ENCODE results near the gene CYP2S1.

The CYP2S1 gene

GRCh38 chr19:41241859-41242258 is 48.8 kb downstream of the CYP2S1 start:
- Histone ChIP-seq H3K27me3 (ENCODE audit: control insufficient read depth, insufficient read depth, low read length) (no peaks in the 10 kb centered on the region), H3K4me1 (ENCODE audit: control insufficient read depth, insufficient read depth, low read length) (no peaks in the 10 kb centered on the region), H3K4me3 (ENCODE audit: low read depth, low read length) (no peak overlapping the region), H3K36me3 (ENCODE audit: control insufficient read depth, insufficient read depth, low read length) (peaks cover 79% of the 10 kb centered on the region), H3K27ac (ENCODE audit: low read depth, low read length) (no peak overlapping the region), H3K9me3 (ENCODE audit: control insufficient read depth, insufficient read depth, low read depth, low read length) (no peaks in the 10 kb centered on the region), H3K9ac (ENCODE audit: low read length) (no peak overlapping the region)

DNA sequence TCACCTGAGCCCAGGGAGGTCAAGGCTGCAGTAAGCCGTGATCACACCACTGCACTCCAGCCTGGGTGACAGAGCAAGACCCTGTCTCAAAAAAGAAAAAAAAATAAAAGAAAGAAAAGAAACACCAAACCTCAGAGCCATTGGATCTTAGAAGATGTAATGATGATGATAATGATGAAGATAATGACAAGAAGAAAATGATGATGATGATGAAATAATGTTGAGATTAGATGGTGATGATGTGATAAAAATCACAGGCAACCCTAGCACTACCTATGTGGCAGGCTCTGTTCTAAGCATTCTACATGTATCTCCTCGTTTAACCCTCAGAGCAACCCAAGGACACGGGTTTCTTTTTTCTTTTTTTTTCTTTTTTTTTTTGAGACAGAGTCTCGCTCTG is 51.1 kb downstream of the CYP2S1 start:
- no peaks in the 10 kb centered on the region for H3K27me3 ChIP-seq (ENCODE audit: control insufficient read depth, insufficient read depth, low read length)
- H3K9ac ChIP-seq (ENCODE audit: low read length) = no peak overlapping the region
- no peaks in the 10 kb centered on the region for H3K9me3 ChIP-seq (ENCODE audit: control insufficient read depth, insufficient read depth, low read depth, low read length)
- no peak overlapping the region for H3K27ac ChIP-seq (ENCODE audit: low read depth, low read length)
- no peak overlapping the region for H3K4me3 ChIP-seq (ENCODE audit: low read depth, low read length)
- H3K36me3 ChIP-seq (ENCODE audit: control insufficient read depth, insufficient read depth, low read length) = peaks cover 74% of the 10 kb centered on the region
- H3K4me1 ChIP-seq (ENCODE audit: control insufficient read depth, insufficient read depth, low read length) = no peaks in the 10 kb centered on the region

DNA sequence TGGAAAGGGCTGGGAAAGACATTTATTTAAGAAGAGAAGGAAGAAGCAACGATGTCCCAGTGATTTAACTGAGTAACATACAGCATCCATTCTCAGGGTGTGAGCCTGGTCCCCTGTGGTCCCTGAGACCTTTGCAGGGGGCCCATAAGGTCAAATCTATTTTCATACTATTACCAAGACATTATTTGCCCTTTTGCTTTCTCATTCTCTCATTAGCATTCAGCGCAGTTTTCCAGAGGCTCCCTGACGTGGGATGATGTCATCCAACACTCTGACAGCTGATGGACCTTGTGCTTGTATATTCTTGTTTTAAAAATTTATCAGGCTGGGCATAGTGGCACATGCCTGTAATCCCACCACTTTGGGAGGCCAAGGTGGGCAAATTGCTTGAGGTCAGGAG is 52.8 kb downstream of the CYP2S1 start:
- Histone ChIP-seq H3K27me3 (ENCODE audit: control insufficient read depth, insufficient read depth, low read length) (no peaks in the 10 kb centered on the region), H3K4me1 (ENCODE audit: control insufficient read depth, insufficient read depth, low read length) (no peaks in the 10 kb centered on the region), H3K9ac (ENCODE audit: low read length) (no peak overlapping the region), H3K27ac (ENCODE audit: low read depth, low read length) (no peak overlapping the region), H3K4me3 (ENCODE audit: low read depth, low read length) (no peak overlapping the region), H3K9me3 (ENCODE audit: control insufficient read depth, insufficient read depth, low read depth, low read length) (no peaks in the 10 kb centered on the region), H3K36me3 (ENCODE audit: control insufficient read depth, insufficient read depth, low read length) (peaks cover 71% of the 10 kb centered on the region)

DNA sequence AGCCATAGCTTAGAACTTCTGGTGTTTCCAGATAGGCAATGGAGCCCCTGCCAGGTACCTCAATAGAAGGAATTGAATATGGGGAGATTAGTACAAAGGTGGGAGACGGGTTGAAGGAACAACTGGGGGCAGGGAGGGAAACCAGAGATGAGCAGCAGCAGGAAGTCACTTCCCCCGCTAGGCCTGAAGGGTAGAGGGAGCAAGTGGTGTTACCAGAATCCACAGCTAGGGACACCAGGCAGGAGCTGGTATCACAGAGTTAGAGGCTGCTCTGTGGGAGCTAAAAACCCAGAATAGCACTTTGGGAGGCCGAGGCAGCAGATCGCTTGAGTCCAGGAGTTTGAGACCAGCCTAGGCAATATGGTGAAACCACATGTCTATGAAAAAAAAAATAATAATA is 55.9 kb downstream of the CYP2S1 start:
- no peak overlapping the region for H3K9ac ChIP-seq (ENCODE audit: low read length)

GRCh38 chr19:41249707-41250423 is 56.8 kb downstream of the CYP2S1 start:
- H3K27me3 ChIP-seq (ENCODE audit: control insufficient read depth, insufficient read depth, low read length) = no peaks in the 10 kb centered on the region
- H3K27ac ChIP-seq (ENCODE audit: low read depth, low read length) = no peak overlapping the region
- H3K36me3 ChIP-seq (ENCODE audit: control insufficient read depth, insufficient read depth, low read length) = peaks cover 67% of the 10 kb centered on the region
- H3K4me3 ChIP-seq (ENCODE audit: low read depth, low read length) = no peak overlapping the region
- H3K4me1 ChIP-seq (ENCODE audit: control insufficient read depth, insufficient read depth, low read length) = no peaks in the 10 kb centered on the region
- H3K9me3 ChIP-seq (ENCODE audit: control insufficient read depth, insufficient read depth, low read depth, low read length) = no peaks in the 10 kb centered on the region
- H3K9ac ChIP-seq (ENCODE audit: low read length) = no peak overlapping the region

More for the DNA sequence above, 55.9 kb downstream of the CYP2S1 start:
- no peak overlapping the region for H3K27ac ChIP-seq (ENCODE audit: low read depth, low read length)
- H3K27me3 ChIP-seq (ENCODE audit: control insufficient read depth, insufficient read depth, low read length) = no peaks in the 10 kb centered on the region
- H3K4me1 ChIP-seq (ENCODE audit: control insufficient read depth, insufficient read depth, low read length) = no peaks in the 10 kb centered on the region
- peaks cover 68% of the 10 kb centered on the region for H3K36me3 ChIP-seq (ENCODE audit: control insufficient read depth, insufficient read depth, low read length)
- H3K9me3 ChIP-seq (ENCODE audit: control insufficient read depth, insufficient read depth, low read depth, low read length) = no peaks in the 10 kb centered on the region
- no peak overlapping the region for H3K4me3 ChIP-seq (ENCODE audit: low read depth, low read length)

DNA sequence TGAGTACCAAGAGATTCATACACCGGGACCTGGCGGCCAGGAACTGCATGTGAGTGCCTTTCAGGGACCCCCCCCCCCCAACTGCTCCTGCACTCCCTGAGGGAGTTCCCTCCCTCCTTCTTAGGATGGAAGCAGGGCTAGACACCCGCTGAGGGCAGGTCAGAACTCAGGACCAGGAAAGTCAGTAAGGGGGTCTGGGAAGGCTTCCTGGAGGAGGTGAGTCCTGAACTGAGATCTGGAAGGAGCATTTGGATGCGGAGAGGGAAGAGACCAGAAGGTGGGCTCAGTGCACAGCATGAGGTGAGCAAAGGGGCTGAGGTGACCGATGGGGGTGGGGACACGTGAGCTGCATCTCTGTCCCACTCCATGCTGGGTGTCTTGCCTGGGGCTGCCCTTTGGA is 60.6 kb downstream of the CYP2S1 start:
- no peak overlapping the region for H3K4me3 ChIP-seq (ENCODE audit: low read depth, low read length)
- H3K27me3 ChIP-seq (ENCODE audit: control insufficient read depth, insufficient read depth, low read length) = no peaks in the 10 kb centered on the region
- no peak overlapping the region for H3K27ac ChIP-seq (ENCODE audit: low read depth, low read length)
- H3K36me3 ChIP-seq (ENCODE audit: control insufficient read depth, insufficient read depth, low read length) = peaks cover 77% of the 10 kb centered on the region
- H3K9ac ChIP-seq (ENCODE audit: low read length) = no peak overlapping the region
- H3K4me1 ChIP-seq (ENCODE audit: control insufficient read depth, insufficient read depth, low read length) = no peaks in the 10 kb centered on the region
- H3K9me3 ChIP-seq (ENCODE audit: control insufficient read depth, insufficient read depth, low read depth, low read length) = no peaks in the 10 kb centered on the region

DNA sequence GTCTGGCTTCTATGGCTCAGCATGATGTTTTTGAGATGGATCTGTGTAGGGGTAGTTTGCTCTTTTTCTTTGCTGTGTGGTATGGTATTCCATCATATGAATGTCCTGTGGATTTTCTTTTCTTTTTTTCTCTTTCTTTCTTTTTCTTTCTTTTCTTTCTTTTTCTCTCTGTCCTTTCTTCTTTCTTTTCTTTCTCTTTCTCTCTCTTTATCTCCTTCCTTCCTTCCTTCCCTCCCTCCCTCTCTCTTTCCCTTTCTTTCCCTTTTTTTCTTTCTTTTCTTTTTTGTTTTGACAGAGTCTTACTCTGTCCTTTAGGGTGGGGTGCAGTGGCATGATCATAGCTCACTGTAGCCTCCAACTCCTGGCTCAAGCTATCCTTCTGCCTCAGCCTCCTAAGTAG is 62.2 kb downstream of the CYP2S1 start:
- Histone ChIP-seq H3K36me3 (ENCODE audit: control insufficient read depth, insufficient read depth, low read length) (peaks cover 78% of the 10 kb centered on the region), H3K9me3 (ENCODE audit: control insufficient read depth, insufficient read depth, low read depth, low read length) (no peaks in the 10 kb centered on the region), H3K27ac (ENCODE audit: low read depth, low read length) (no peak overlapping the region), H3K4me3 (ENCODE audit: low read depth, low read length) (no peak overlapping the region), H3K27me3 (ENCODE audit: control insufficient read depth, insufficient read depth, low read length) (no peaks in the 10 kb centered on the region), H3K4me1 (ENCODE audit: control insufficient read depth, insufficient read depth, low read length) (no peaks in the 10 kb centered on the region), H3K9ac (ENCODE audit: low read length) (no peak overlapping the region)
